Lower leg skin (tissue), 3 donors: ENCODE results near the gene DAD1.

ENCODE experiments used
- POLR2A ChIP-seq, 2 donors: fragments of 450-650 bp; IDR thresholded peaks; one replicate each; pipeline ENCODE4 v1.6.1; 2016 to 2017; ENCODE audit warnings: antibody characterized with exemption in 2 of 2, mild to moderate bottlenecking in 1 of 2, moderate library complexity in 1 of 2
- TF ChIP-seq, protein P1 (sequence below), 3 donors: fragments of 450-650 bp; IDR thresholded peaks; one replicate each; pipeline ENCODE4 v1.5.1; 2016; ENCODE audit warnings: antibody characterized with exemption in 3 of 3, mild to moderate bottlenecking in 3 of 3, moderate library complexity in 2 of 3

DNA sequence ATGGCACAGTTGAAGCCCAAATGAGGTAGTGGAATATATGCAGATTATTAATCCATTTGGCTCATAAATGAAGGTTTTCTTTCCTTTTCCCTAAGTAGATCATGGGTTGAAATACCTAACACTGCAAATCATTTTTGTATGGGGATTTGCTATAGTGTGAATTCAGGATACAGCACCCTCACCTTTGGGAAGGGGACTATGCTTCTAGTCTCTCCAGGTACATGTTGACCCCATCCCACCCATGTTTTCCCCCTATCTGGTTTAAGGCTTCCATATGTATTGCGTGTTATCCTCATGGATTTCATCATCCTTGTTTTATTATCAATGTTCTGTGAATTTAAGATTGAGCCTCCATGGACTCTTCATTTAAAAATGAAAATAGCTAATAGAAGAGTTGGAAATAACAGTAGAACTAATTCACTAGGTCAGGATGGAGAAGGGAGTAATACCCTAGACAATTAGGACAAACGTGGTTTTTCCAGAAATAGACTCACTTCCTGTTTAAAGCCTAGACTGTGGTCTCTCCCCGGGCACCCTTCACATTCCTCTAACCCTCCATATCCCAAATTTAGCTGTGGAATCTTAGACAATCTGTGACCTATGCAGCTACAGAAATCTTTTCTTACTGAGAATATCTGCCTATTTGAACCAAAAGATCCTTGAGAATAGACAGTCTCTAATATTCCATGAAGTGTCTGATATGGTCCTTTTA lies 56.5 kb downstream of the DAD1 start:
- TF ChIP-seq, protein P1, sequence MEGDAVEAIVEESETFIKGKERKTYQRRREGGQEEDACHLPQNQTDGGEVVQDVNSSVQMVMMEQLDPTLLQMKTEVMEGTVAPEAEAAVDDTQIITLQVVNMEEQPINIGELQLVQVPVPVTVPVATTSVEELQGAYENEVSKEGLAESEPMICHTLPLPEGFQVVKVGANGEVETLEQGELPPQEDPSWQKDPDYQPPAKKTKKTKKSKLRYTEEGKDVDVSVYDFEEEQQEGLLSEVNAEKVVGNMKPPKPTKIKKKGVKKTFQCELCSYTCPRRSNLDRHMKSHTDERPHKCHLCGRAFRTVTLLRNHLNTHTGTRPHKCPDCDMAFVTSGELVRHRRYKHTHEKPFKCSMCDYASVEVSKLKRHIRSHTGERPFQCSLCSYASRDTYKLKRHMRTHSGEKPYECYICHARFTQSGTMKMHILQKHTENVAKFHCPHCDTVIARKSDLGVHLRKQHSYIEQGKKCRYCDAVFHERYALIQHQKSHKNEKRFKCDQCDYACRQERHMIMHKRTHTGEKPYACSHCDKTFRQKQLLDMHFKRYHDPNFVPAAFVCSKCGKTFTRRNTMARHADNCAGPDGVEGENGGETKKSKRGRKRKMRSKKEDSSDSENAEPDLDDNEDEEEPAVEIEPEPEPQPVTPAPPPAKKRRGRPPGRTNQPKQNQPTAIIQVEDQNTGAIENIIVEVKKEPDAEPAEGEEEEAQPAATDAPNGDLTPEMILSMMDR (IDR thresholded peaks at IDR 0.05), result no peak
- no peak for TF ChIP-seq POLR2A (IDR thresholded peaks at IDR 0.05)
